DOHH2 (cell line): ENCODE measurements around the gene NRCAM.

ENCODE experiments used
- EZH2phosphoT487 ChIP-seq: fragments of 200-600 bp; sonication (generic); IDR thresholded peaks from 2 replicates; pipeline ENCODE4 v1.6.1; 2017; ENCODE audit warnings: borderline replicate concordance, mild to moderate bottlenecking, antibody characterized with exemption, low read length, moderate library complexity, mixed read lengths
- TF ChIP-seq, protein P1 (sequence below): fragments of 200-600 bp; sonication (generic); IDR thresholded peaks from one replicate; pipeline ENCODE4 v1.5.1; 2014; ENCODE audit warnings: antibody characterized with exemption, mild to moderate bottlenecking, low read depth, low read length; ENCODE audit not compliant: poor library complexity, severe bottlenecking

DNA sequence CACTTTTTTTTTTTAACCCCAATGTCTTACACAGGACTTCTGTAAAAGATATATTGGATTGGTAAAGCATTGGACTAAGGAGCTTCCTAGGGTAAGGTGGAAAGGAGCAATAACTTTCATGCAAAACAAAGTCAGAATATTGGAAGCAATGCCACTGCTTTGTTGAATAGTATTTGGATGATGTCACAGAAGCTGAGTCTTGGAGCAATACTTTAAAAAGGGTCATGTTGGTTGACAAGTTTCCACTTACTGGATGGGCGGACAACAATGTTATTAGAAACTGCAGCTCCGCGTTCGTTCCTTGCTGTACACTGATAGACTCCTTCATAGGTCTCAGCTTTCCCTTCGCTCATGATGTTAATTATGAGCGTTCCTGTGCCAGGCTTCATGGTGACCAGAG lies 224.2 kb downstream of the NRCAM start:
- TF ChIP-seq, protein P1, sequence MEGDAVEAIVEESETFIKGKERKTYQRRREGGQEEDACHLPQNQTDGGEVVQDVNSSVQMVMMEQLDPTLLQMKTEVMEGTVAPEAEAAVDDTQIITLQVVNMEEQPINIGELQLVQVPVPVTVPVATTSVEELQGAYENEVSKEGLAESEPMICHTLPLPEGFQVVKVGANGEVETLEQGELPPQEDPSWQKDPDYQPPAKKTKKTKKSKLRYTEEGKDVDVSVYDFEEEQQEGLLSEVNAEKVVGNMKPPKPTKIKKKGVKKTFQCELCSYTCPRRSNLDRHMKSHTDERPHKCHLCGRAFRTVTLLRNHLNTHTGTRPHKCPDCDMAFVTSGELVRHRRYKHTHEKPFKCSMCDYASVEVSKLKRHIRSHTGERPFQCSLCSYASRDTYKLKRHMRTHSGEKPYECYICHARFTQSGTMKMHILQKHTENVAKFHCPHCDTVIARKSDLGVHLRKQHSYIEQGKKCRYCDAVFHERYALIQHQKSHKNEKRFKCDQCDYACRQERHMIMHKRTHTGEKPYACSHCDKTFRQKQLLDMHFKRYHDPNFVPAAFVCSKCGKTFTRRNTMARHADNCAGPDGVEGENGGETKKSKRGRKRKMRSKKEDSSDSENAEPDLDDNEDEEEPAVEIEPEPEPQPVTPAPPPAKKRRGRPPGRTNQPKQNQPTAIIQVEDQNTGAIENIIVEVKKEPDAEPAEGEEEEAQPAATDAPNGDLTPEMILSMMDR, result no peak
- TF ChIP-seq EZH2phosphoT487, result no peak
